HEK293 (cell line): ENCODE data around the gene PGBD5.

ENCODE experiments used
- ATF2 ChIP-seq: fragments of 450-650 bp; formaldehyde crosslinking; IDR thresholded peaks from 2 replicates; pipeline ENCODE4 v1.5.1; 2016; ENCODE audit warnings: missing biosample characterization, missing genetic modification characterization, low read depth
- BCL11B ChIP-seq: fragments of 450-650 bp; formaldehyde crosslinking; IDR thresholded peaks from 2 replicates; pipeline ENCODE4 v1.5.1; 2016; ENCODE audit warnings: low read depth, missing biosample characterization, missing genetic modification characterization
- CTCF ChIP-seq: fragments of 450-650 bp; formaldehyde crosslinking; IDR thresholded peaks from 2 replicates; pipeline ENCODE4 v1.5.1; 2016; ENCODE audit warnings: missing biosample characterization, missing genetic modification characterization
- EGR2 ChIP-seq: fragments of 450-650 bp; formaldehyde crosslinking; IDR thresholded peaks from 2 replicates; pipeline ENCODE4 v1.5.1; 2016; ENCODE audit warnings: low read depth, missing biosample characterization, missing genetic modification characterization
- PBX3 ChIP-seq: sonication (generic); formaldehyde crosslinking; IDR thresholded peaks from 2 replicates; pipeline ENCODE4 v1.8.1; 2022; ENCODE audit warnings: mild to moderate bottlenecking, moderate library complexity, missing genetic modification reagents
- ZBTB7A ChIP-seq: fragments of 450-650 bp; formaldehyde crosslinking; IDR thresholded peaks from 2 replicates; pipeline ENCODE4 v1.5.1; 2016; ENCODE audit warnings: low read depth, missing biosample characterization, missing genetic modification characterization
- ZNF214 ChIP-seq: fragments of 450-650 bp; formaldehyde crosslinking; IDR thresholded peaks from 2 replicates; pipeline ENCODE4 v1.5.1; 2017; ENCODE audit warnings: missing biosample characterization, mild to moderate bottlenecking, missing genetic modification characterization, borderline replicate concordance
- ZNF221 ChIP-seq: fragments of 450-650 bp; formaldehyde crosslinking; IDR thresholded peaks from 2 replicates; pipeline ENCODE4 v1.5.1; 2017; ENCODE audit warnings: missing biosample characterization, missing genetic modification characterization, borderline replicate concordance
- ZNF223 ChIP-seq: fragments of 450-650 bp; formaldehyde crosslinking; IDR thresholded peaks from 2 replicates; pipeline ENCODE4 v1.5.1; 2016; ENCODE audit warnings: missing biosample characterization, missing genetic modification characterization
- ZNF391 ChIP-seq: fragments of 450-650 bp; formaldehyde crosslinking; IDR thresholded peaks from 2 replicates; pipeline ENCODE4 v1.5.1; 2016; ENCODE audit warnings: low read depth, missing biosample characterization, missing genetic modification characterization, borderline replicate concordance
- ZNF560 ChIP-seq: fragments of 450-650 bp; formaldehyde crosslinking; IDR thresholded peaks from 2 replicates; pipeline ENCODE4 v1.5.1; 2017; ENCODE audit warnings: missing biosample characterization, missing genetic modification characterization, borderline replicate concordance
- ZNF561 ChIP-seq: fragments of 450-650 bp; IDR thresholded peaks from 2 replicates; pipeline ENCODE4 v1.5.1; 2018; ENCODE audit warnings: missing biosample characterization, missing genetic modification characterization, borderline replicate concordance
- ZNF707 ChIP-seq: fragments of 450-650 bp; formaldehyde crosslinking; IDR thresholded peaks from 2 replicates; pipeline ENCODE4 v1.5.1; 2016; ENCODE audit warnings: missing biosample characterization, missing genetic modification characterization

GRCh38 chr1:230359992-230360668, 66.0 kb downstream of the PGBD5 start:
- no peak for TF ChIP-seq CTCF
- no peak for TF ChIP-seq ZNF560 (tag by site-specific recombination)
- no peak for TF ChIP-seq ZNF561 (tag by site-specific recombination)
- TF ChIP-seq ZNF707 (tag by site-specific recombination), result no peak
- no peak for TF ChIP-seq ZBTB7A (tag by site-specific recombination)
- TF ChIP-seq PBX3 (CRISPR knock-in tag), result no peak
- no peak for TF ChIP-seq EGR2 (tag by site-specific recombination)
- TF ChIP-seq ZNF223 (tag by site-specific recombination), result no peak
- no peak for TF ChIP-seq BCL11B
- TF ChIP-seq ATF2, result no peak
- no peak for TF ChIP-seq ZNF214 (tag by site-specific recombination)
- no peak for TF ChIP-seq ZNF391 (tag by site-specific recombination)
- no peak for TF ChIP-seq ZNF221 (tag by site-specific recombination)
